ENCODE data around the gene RFX4.

- TF ChIP-seq GATA2 (IDR thresholded peaks at IDR 0.05; ENCODE audit: low read depth, low read length) (no peak), GATA3 (IDR thresholded peaks at IDR 0.05; ENCODE audit: low read depth, low read length) (no peak)
Observed at GRCh38 chr12:106644335-106645073, 61.7 kb downstream of the RFX4 start.
